Astrocyte of the cerebellum (primary cell): ENCODE measurements around the gene SMC6.

Experiments
- DNase-seq: peaks from one replicate; pipeline ENCODE4 v3.0.0-alpha.2; 2011; ENCODE audit warnings: low read depth
- H3K4me3 ChIP-seq: 2 replicates; pipeline ENCODE4 v1.5.1; 2011; ENCODE audit warnings: mild to moderate bottlenecking, low read depth, low read length, moderate library complexity
- CTCF ChIP-seq: IDR thresholded peaks from 2 replicates; pipeline ENCODE4 v1.5.1; 2012; ENCODE audit warnings: low read length, low read depth, moderate library complexity, mild to moderate bottlenecking; ENCODE audit errors: missing control alignments
- in situ Hi-C: cut with HindIII; loops from 2 replicates; pipeline ENCODE4 v1.10.0; 2017; ENCODE audit warnings: low sequenced_read_pairs

Gene SMC6

GRCh38 chr2:17640406-17640805, 113.2 kb downstream of the SMC6 start:
- in situ Hi-C loops: no loop called here
- H3K4me3 ChIP-seq: no peak overlapping the region
- no peak for DNase-seq
- TF ChIP-seq CTCF: no peak

- no peak for DNase-seq
These were observed 115.3 kb downstream of the SMC6 start for GRCh38 chr2:17638196-17638743.

GRCh38 chr2:17637131-17637906, 116.3 kb downstream of the SMC6 start:
- in situ Hi-C loops: no loop called here
- DNase-seq: no peak
- H3K4me3 ChIP-seq: no peak overlapping the region
- TF ChIP-seq CTCF: no peak

More at GRCh38 chr2:17638196-17638743, 115.3 kb downstream of the SMC6 start:
- H3K4me3 ChIP-seq: no peak overlapping the region
- in situ Hi-C loops: no loop called here
- no peak for TF ChIP-seq CTCF

GRCh38 chr2:17636257-17636656, 117.4 kb downstream of the SMC6 start:
- DNase-seq: no peak
- in situ Hi-C loops: no loop called here
- no peak for TF ChIP-seq CTCF

GRCh38 chr2:17634997-17635396, 118.6 kb downstream of the SMC6 start:
- no peak for DNase-seq
- TF ChIP-seq CTCF: no peak
- H3K4me3 ChIP-seq: no peak overlapping the region
- in situ Hi-C loops: no loop called here

More at GRCh38 chr2:17636257-17636656, 117.4 kb downstream of the SMC6 start:
- H3K4me3 ChIP-seq: no peak overlapping the region

GRCh38 chr2:17630089-17630488, 123.5 kb downstream of the SMC6 start:
- DNase-seq: no peak
- in situ Hi-C loops: no loop called here
- no peak for TF ChIP-seq CTCF

More at GRCh38 chr2:17630089-17630488, 123.5 kb downstream of the SMC6 start:
- no peak overlapping the region for H3K4me3 ChIP-seq
